Liver (tissue), 9 donors: Measurements from ENCODE around the gene BARX1. TPM values are rescaled to one million over a fixed set of nuclear protein-coding genes. Genes with fewer than 3 reads are reported as not detected.

Experiments
- DNase-seq: peaks from one replicate; pipeline ENCODE4 v3.0.0-alpha.2; 2017; ENCODE audit warnings: low spot score
- H3K27ac ChIP-seq, 2 donors: one replicate each; pipeline ENCODE4 v1.7.0; 2013; ENCODE audit warnings: inconsistent platforms in 2 of 2, low read length in 2 of 2, control low read depth in 1 of 2, low read depth in 1 of 2, mild to moderate bottlenecking in 1 of 2
- H3K27me3 ChIP-seq, 4 donors: one replicate each; pipeline versions ENCODE4 v1.6.1 to v1.7.0; 2013; ENCODE audit warnings: low read length in 3 of 4, inconsistent platforms in 1 of 4, mild to moderate bottlenecking in 1 of 4, moderate library complexity in 1 of 4; ENCODE audit not compliant: control insufficient read depth in 4 of 4, insufficient read depth in 4 of 4
- H3K36me3 ChIP-seq, 4 donors: one replicate each; pipeline versions ENCODE4 v1.6.1 to v1.7.0; 2013; ENCODE audit warnings: low read length in 3 of 4, mild to moderate bottlenecking in 3 of 4, low read depth in 1 of 4, moderate library complexity in 1 of 4; ENCODE audit not compliant: control insufficient read depth in 4 of 4, insufficient read depth in 3 of 4
- H3K4me1 ChIP-seq, 4 donors: one replicate each; pipeline versions ENCODE4 v1.6.1 to v1.7.0; 2013; ENCODE audit warnings: low read length in 3 of 4, mild to moderate bottlenecking in 3 of 4, moderate library complexity in 1 of 4; ENCODE audit not compliant: control insufficient read depth in 4 of 4, insufficient read depth in 4 of 4
- H3K4me3 ChIP-seq, 3 donors: one replicate each; pipeline versions ENCODE4 v1.6.1 to v1.7.0; 2013; ENCODE audit warnings: low read length in 3 of 3, control low read depth in 1 of 3, low read depth in 1 of 3, mild to moderate bottlenecking in 1 of 3
- H3K9ac ChIP-seq, 2 donors: one replicate each; pipeline ENCODE4 v1.7.0; 2013; ENCODE audit warnings: low read length in 2 of 2, mild to moderate bottlenecking in 2 of 2, moderate library complexity in 2 of 2, control low read depth in 1 of 2, low read depth in 1 of 2
- H3K9me3 ChIP-seq, 4 donors: one replicate each; pipeline versions ENCODE4 v1.6.1 to v1.7.0; 2013; ENCODE audit warnings: low read length in 3 of 4; ENCODE audit not compliant: control insufficient read depth in 4 of 4
- EGR1 ChIP-seq, 2 donors: IDR thresholded peaks; 2 replicates each; pipeline ENCODE4 v1.6.1; 2016 to 2018; ENCODE audit warnings: antibody characterized with exemption in 2 of 2, low read depth in 2 of 2
- FOXA1 ChIP-seq: IDR thresholded peaks from 2 replicates; pipeline ENCODE4 v1.6.1; 2016; ENCODE audit warnings: antibody characterized with exemption
- FOXA2 ChIP-seq: IDR thresholded peaks from 2 replicates; pipeline ENCODE4 v1.6.1; 2016; ENCODE audit warnings: antibody characterized with exemption
- GABPA ChIP-seq, 2 donors: IDR thresholded peaks in 1 of 2; conservative IDR thresholded peaks in 1 of 2; 2 replicates each; pipeline ENCODE4 v1.6.1; 2016; ENCODE audit warnings: antibody characterized with exemption in 2 of 2, mild to moderate bottlenecking in 1 of 2, moderate library complexity in 1 of 2
- HNF4A ChIP-seq, 2 donors: conservative IDR thresholded peaks; 2 replicates each; pipeline ENCODE4 v1.6.1; 2016; ENCODE audit warnings: antibody characterized with exemption in 2 of 2, mild to moderate bottlenecking in 2 of 2
- HNF4G ChIP-seq: IDR thresholded peaks from 2 replicates; pipeline ENCODE4 v1.6.1; 2016; ENCODE audit warnings: antibody characterized with exemption
- JUND ChIP-seq, 2 donors: IDR thresholded peaks; 2 replicates each; pipeline ENCODE4 v1.6.1; 2016; ENCODE audit warnings: antibody characterized with exemption in 2 of 2
- NR2F2 ChIP-seq: IDR thresholded peaks from 2 replicates; pipeline ENCODE4 v1.6.1; 2016; ENCODE audit warnings: antibody characterized with exemption
- RAD21 ChIP-seq, 2 donors: IDR thresholded peaks; 2 replicates each; pipeline ENCODE4 v1.6.1; 2016; ENCODE audit warnings: antibody characterized with exemption in 2 of 2, mild to moderate bottlenecking in 2 of 2
- RXRA ChIP-seq, 2 donors: IDR thresholded peaks; 2 replicates each; pipeline ENCODE4 v1.6.1; 2017 to 2018; ENCODE audit warnings: antibody characterized with exemption in 2 of 2, mild to moderate bottlenecking in 1 of 2
- SP1 ChIP-seq: IDR thresholded peaks from 2 replicates; pipeline ENCODE4 v1.6.1; 2018; ENCODE audit warnings: antibody characterized with exemption, mild to moderate bottlenecking
- TAF1 ChIP-seq: conservative IDR thresholded peaks from 2 replicates; pipeline ENCODE4 v1.6.1; 2016; ENCODE audit warnings: antibody characterized with exemption, mild to moderate bottlenecking
- YY1 ChIP-seq: IDR thresholded peaks from 2 replicates; pipeline ENCODE4 v1.6.1; 2016; ENCODE audit warnings: antibody characterized with exemption, mild to moderate bottlenecking
- WGBS: extraction: QIAGEN DNeasy Blood & Tissue Kit; methylation state at CpG from one replicate; pipeline ENCODE4 v1.1.7; 2013; 5-methylcytosine and 5-hydroxymethylcytosine counted together
- polyA plus RNA-seq, 2 donors: library from polyadenylated mRNA; stranded (reverse) in 1 of 2; unstranded in 1 of 2; fragments of 200-250 nt in 1 of 2; fragments of >200 nt in 1 of 2; fragmentation: Nextera tagmentation in 1 of 2; extraction: Ambion mirVana in 1 of 2; gene quantifications; one replicate each; pipeline versions ENCODE4 v1.2.1 to v1.2.3, GENCODE V29; 2013 to 2015
- total RNA-seq, 2 donors: library from RNA; depleted of rRNA; stranded (reverse); fragments of >200 nt; gene quantifications; one replicate each; pipeline ENCODE4 v1.2.3, GENCODE V29; 2014
- TF ChIP-seq, protein P1 (sequence below): fragments of 150-350 bp; IDR thresholded peaks from 2 replicates; pipeline ENCODE4 v1.5.1; 2017; ENCODE audit warnings: improper control_type of control experiment, low read depth, low read length; ENCODE audit not compliant: missing input control
- TF ChIP-seq, protein P2 (sequence below): IDR thresholded peaks from 2 replicates; pipeline ENCODE4 v1.6.1; 2016; ENCODE audit warnings: antibody characterized with exemption, mild to moderate bottlenecking
- TF ChIP-seq, protein P3 (sequence below): IDR thresholded peaks from 2 replicates; pipeline ENCODE4 v1.6.1; 2016; ENCODE audit warnings: antibody characterized with exemption
- TF ChIP-seq, protein P4 (sequence below): IDR thresholded peaks from 2 replicates; pipeline ENCODE4 v1.6.1; 2016; ENCODE audit warnings: antibody characterized with exemption
- TF ChIP-seq, protein P5 (sequence below): IDR thresholded peaks from 2 replicates; pipeline ENCODE4 v1.6.1; 2016; ENCODE audit warnings: antibody characterized with exemption
- donor health status: healthy.
- donor health status: healthy.
- donor health status: healthy.
- donor health status: healthy.
- donor health status: healthy.

Gene BARX1
- total and polyA plus RNA-seq, 4 donors = not detected

DNA sequence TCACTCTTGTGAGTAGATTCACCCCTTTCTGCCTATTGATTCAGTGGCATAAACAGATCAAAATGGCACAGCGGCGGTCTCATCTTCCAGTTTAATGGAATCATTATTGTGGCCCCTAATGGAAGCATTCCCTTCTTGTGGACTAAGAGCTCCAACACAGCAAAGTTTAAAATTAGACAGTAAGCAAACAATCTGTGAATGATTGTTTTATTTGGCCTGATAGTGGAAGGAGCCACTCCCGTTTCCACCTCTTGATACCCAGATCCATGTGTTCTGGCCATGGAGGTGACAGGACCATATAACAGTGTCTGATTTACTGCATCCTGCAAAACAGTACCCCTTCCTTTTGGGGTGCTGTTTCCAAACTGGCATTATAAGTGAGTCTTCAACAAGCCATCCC, 41.2 kb upstream of the BARX1 start:
- Histone ChIP-seq H3K4me1 (peaks cover 0 to 32% (median 23%) of the 10 kb centered on the region in 4 donors), H3K36me3 (no peaks in the 10 kb centered on the region), H3K9ac (no peak overlapping the region), H3K27me3 (no peaks in the 10 kb centered on the region), H3K4me3 (no peak overlapping the region), H3K9me3 (no peaks in the 10 kb centered on the region), H3K27ac (no peak overlapping the region)
- TF ChIP-seq, protein P1, sequence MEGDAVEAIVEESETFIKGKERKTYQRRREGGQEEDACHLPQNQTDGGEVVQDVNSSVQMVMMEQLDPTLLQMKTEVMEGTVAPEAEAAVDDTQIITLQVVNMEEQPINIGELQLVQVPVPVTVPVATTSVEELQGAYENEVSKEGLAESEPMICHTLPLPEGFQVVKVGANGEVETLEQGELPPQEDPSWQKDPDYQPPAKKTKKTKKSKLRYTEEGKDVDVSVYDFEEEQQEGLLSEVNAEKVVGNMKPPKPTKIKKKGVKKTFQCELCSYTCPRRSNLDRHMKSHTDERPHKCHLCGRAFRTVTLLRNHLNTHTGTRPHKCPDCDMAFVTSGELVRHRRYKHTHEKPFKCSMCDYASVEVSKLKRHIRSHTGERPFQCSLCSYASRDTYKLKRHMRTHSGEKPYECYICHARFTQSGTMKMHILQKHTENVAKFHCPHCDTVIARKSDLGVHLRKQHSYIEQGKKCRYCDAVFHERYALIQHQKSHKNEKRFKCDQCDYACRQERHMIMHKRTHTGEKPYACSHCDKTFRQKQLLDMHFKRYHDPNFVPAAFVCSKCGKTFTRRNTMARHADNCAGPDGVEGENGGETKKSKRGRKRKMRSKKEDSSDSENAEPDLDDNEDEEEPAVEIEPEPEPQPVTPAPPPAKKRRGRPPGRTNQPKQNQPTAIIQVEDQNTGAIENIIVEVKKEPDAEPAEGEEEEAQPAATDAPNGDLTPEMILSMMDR = no peak
- TF ChIP-seq SP1 = no peak
- TF ChIP-seq RAD21 (IDR thresholded peaks at IDR 0.05) = no peak
- TF ChIP-seq GABPA (IDR thresholded peaks at IDR 0.05 in 1 of 2, conservative IDR thresholded peaks at IDR 0.05 in 1 of 2) = no peak
- TF ChIP-seq, protein P2, sequence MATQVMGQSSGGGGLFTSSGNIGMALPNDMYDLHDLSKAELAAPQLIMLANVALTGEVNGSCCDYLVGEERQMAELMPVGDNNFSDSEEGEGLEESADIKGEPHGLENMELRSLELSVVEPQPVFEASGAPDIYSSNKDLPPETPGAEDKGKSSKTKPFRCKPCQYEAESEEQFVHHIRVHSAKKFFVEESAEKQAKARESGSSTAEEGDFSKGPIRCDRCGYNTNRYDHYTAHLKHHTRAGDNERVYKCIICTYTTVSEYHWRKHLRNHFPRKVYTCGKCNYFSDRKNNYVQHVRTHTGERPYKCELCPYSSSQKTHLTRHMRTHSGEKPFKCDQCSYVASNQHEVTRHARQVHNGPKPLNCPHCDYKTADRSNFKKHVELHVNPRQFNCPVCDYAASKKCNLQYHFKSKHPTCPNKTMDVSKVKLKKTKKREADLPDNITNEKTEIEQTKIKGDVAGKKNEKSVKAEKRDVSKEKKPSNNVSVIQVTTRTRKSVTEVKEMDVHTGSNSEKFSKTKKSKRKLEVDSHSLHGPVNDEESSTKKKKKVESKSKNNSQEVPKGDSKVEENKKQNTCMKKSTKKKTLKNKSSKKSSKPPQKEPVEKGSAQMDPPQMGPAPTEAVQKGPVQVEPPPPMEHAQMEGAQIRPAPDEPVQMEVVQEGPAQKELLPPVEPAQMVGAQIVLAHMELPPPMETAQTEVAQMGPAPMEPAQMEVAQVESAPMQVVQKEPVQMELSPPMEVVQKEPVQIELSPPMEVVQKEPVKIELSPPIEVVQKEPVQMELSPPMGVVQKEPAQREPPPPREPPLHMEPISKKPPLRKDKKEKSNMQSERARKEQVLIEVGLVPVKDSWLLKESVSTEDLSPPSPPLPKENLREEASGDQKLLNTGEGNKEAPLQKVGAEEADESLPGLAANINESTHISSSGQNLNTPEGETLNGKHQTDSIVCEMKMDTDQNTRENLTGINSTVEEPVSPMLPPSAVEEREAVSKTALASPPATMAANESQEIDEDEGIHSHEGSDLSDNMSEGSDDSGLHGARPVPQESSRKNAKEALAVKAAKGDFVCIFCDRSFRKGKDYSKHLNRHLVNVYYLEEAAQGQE = no peak
- no peak for TF ChIP-seq HNF4G
- peak in 1 of 2 donors; percentile 52 for TF ChIP-seq RXRA (IDR thresholded peaks at IDR 0.05)
- TF ChIP-seq YY1 = peak; percentile 60
- TF ChIP-seq JUND (IDR thresholded peaks at IDR 0.05) = no peak
- TF ChIP-seq HNF4A (conservative IDR thresholded peaks at IDR 0.05) = peak in 1 of 2 donors; percentile 78
- TF ChIP-seq NR2F2 = no peak
- TF ChIP-seq FOXA1 = no peak
- no peak for TF ChIP-seq TAF1
- TF ChIP-seq EGR1 (IDR thresholded peaks at IDR 0.05; ENCODE audit: low read depth in 2 of 2) = no peak
- TF ChIP-seq, protein P3, sequence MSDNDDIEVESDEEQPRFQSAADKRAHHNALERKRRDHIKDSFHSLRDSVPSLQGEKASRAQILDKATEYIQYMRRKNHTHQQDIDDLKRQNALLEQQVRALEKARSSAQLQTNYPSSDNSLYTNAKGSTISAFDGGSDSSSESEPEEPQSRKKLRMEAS = peak; percentile 53
- TF ChIP-seq, protein P4, sequence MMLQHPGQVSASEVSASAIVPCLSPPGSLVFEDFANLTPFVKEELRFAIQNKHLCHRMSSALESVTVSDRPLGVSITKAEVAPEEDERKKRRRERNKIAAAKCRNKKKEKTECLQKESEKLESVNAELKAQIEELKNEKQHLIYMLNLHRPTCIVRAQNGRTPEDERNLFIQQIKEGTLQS = no peak
- TF ChIP-seq FOXA2 = no peak
- TF ChIP-seq, protein P5, sequence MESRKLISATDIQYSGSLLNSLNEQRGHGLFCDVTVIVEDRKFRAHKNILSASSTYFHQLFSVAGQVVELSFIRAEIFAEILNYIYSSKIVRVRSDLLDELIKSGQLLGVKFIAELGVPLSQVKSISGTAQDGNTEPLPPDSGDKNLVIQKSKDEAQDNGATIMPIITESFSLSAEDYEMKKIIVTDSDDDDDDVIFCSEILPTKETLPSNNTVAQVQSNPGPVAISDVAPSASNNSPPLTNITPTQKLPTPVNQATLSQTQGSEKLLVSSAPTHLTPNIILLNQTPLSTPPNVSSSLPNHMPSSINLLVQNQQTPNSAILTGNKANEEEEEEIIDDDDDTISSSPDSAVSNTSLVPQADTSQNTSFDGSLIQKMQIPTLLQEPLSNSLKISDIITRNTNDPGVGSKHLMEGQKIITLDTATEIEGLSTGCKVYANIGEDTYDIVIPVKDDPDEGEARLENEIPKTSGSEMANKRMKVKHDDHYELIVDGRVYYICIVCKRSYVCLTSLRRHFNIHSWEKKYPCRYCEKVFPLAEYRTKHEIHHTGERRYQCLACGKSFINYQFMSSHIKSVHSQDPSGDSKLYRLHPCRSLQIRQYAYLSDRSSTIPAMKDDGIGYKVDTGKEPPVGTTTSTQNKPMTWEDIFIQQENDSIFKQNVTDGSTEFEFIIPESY = no peak
- no peak for DNase-seq
- WGBS = 70% methylated on average over 3 of the region's 3 CpGs
